Measurements from ENCODE around the gene TLCD4. TPM values are rescaled to one million over a fixed set of nuclear protein-coding genes. Genes with fewer than 3 reads are reported as not detected.

The TLCD4 gene
- total and polyA plus RNA-seq, 2 of the 13 experiments (the other 11 are each of a cell fraction or from before 2014, with no cell fraction given), result 4.7 to 14.5 TPM

- TF ChIP-seq IKZF5 (CRISPR knock-in tag; IDR thresholded peaks at IDR 0.05) (no peak), HOXA3 (CRISPR knock-in tag; IDR thresholded peaks at IDR 0.05) (peak; percentile 30; the same call in 1 of the 2 replicates), PITX1 (CRISPR knock-in tag; IDR thresholded peaks at IDR 0.05) (no peak), MZF1 (CRISPR knock-in tag; IDR thresholded peaks at IDR 0.05; ENCODE audit: borderline replicate concordance) (no peak), GATAD2A (CRISPR knock-in tag; IDR thresholded peaks at IDR 0.05) (peak; percentile 68), RARA (CRISPR knock-in tag; IDR thresholded peaks at IDR 0.05) (peak; percentile 37; the same call in 1 of the 2 replicates), CCDC6 (CRISPR knock-in tag; IDR thresholded peaks at IDR 0.05) (no peak), CHD4 (IDR thresholded peaks at IDR 0.05; ENCODE audit: borderline replicate concordance, low read length) (0 out of 2 replicates have a peak, but pooled peaks have one; percentile 10), KAT8 (CRISPR knock-in tag; IDR thresholded peaks at IDR 0.05) (peak; percentile 74), REST (IDR thresholded peaks at IDR 0.05; ENCODE audit: borderline replicate concordance in 1 of 2, low read depth in 1 of 2, low read length in 2 of 2) (0 out of 4 replicates have a peak, but pooled peaks of 1 of the 2 experiments have one; percentile 4), HNRNPK (IDR thresholded peaks at IDR 0.05; ENCODE audit: low read depth, low read length, poor library complexity, severe bottlenecking) (no peak), ZNF607 (CRISPR knock-in tag; IDR thresholded peaks at IDR 0.05; ENCODE audit: borderline replicate concordance) (no peak), JUND (CRISPR knock-in tag; IDR thresholded peaks at IDR 0.05) (no peak), KDM6A (CRISPR knock-in tag; IDR thresholded peaks at IDR 0.05; ENCODE audit: low read depth) (peak; percentile 44; the same call in 1 of the 2 replicates), TARDBP (CRISPR knock-in tag; IDR thresholded peaks at IDR 0.05) (peak; percentile 19; the same call in 1 of the 2 replicates), ESRRA (CRISPR knock-in tag; IDR thresholded peaks at IDR 0.05; ENCODE audit: low read depth) (no peak), ZBTB39 (CRISPR knock-in tag; IDR thresholded peaks at IDR 0.05) (no peak), PRDM15 (CRISPR knock-in tag; IDR thresholded peaks at IDR 0.05) (peak; percentile 96), FOXJ3 (CRISPR knock-in tag; IDR thresholded peaks at IDR 0.05; ENCODE audit: borderline replicate concordance) (peak; percentile 38; the same call in 1 of the 2 replicates)
Measured at GRCh38 chr1:95068956-95069709, 48.0 kb upstream of the TLCD4 start (continued).
